RWPE1 (cell line): ENCODE results near the gene PKLR.

Experiments
- CTCF ChIA-PET: fragments of 350-600 bp; sonication (Branson Sonifier 250); formaldehyde crosslinking; extraction: SDS; loops from one replicate; lab custom pipeline; 2021; lab: Yijun Ruan, JAX
- POLR2A ChIA-PET: fragments of 400-600 bp; formaldehyde crosslinking; extraction: SDS; loops from one replicate; lab custom pipeline; 2020; ENCODE audit warnings: antibody characterized with exemption; ENCODE audit not compliant: low non-redundant PET; lab: Yijun Ruan, JAX
- DNase-seq: peaks from one replicate; pipeline ENCODE4 v3.0.0; 2012; ENCODE audit warnings: low spot score
- H3K27ac ChIP-seq: fragments of 450-650 bp; 2 replicates; pipeline ENCODE4 v1.5.1; 2017
- TF ChIP-seq, protein P1 (sequence below): fragments of 450-650 bp; conservative IDR thresholded peaks from 2 replicates; pipeline ENCODE4 v1.5.1; 2017; ENCODE audit warnings: low read depth, mild to moderate bottlenecking

PKLR gene

DNA sequence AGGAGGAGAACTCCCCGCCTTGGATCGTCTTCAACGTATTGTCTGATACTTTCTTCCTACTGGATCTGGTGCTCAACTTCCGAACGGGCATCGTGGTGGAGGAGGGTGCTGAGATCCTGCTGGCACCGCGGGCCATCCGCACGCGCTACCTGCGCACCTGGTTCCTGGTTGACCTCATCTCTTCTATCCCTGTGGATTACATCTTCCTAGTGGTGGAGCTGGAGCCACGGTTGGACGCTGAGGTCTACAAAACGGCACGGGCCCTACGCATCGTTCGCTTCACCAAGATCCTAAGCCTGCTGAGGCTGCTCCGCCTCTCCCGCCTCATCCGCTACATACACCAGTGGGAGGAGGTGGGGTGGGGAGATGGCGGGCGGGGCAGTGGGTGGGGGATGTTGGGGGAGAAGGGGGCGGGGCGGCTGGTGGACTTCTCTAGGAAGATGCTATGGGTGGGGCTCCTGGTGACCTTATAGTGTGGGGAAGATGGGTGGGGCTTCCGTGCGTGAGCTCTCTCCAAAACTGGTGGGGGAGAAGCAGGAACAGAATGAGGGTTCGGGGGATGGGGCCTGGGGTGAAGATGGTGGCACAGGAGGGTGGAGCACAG, 18.6 kb downstream of the PKLR start:
- TF ChIP-seq, protein P1, sequence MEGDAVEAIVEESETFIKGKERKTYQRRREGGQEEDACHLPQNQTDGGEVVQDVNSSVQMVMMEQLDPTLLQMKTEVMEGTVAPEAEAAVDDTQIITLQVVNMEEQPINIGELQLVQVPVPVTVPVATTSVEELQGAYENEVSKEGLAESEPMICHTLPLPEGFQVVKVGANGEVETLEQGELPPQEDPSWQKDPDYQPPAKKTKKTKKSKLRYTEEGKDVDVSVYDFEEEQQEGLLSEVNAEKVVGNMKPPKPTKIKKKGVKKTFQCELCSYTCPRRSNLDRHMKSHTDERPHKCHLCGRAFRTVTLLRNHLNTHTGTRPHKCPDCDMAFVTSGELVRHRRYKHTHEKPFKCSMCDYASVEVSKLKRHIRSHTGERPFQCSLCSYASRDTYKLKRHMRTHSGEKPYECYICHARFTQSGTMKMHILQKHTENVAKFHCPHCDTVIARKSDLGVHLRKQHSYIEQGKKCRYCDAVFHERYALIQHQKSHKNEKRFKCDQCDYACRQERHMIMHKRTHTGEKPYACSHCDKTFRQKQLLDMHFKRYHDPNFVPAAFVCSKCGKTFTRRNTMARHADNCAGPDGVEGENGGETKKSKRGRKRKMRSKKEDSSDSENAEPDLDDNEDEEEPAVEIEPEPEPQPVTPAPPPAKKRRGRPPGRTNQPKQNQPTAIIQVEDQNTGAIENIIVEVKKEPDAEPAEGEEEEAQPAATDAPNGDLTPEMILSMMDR, result no peak
- ChIA-PET POLR2A (no interaction called here), CTCF (no interaction called here)
- no peak overlapping the region for H3K27ac ChIP-seq
- DNase-seq, result no peak

DNA sequence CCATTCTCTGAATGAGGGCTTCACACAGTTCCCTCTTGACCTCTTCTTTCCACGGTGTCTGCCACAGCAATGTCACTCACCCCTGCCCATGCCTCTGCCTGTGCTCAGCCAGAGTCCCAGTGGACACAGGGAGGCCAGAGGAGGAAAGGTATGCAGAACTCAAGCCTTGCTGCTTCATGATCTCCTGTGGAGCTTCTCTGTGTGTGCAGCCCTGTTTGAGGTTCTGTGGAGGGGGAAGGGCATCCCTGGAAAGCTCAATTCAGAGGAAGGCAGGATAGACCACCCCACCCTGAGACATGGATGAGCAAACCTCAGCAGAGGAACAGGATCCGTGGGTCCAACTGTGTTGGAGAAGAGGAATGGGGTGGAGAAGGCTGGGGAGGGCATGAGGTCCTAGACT, 22.0 kb downstream of the PKLR start:
- H3K27ac ChIP-seq, result peak overlapping the region; percentile 74
- no peak for DNase-seq
- ChIA-PET POLR2A (no interaction called here), CTCF (interaction anchor here (1.1 kb wide), 1 partner anchor 16 kb away, joined by 4 read pairs; no protein-coding TSS in a partner anchor)
- TF ChIP-seq, protein P1, result no peak

DNA sequence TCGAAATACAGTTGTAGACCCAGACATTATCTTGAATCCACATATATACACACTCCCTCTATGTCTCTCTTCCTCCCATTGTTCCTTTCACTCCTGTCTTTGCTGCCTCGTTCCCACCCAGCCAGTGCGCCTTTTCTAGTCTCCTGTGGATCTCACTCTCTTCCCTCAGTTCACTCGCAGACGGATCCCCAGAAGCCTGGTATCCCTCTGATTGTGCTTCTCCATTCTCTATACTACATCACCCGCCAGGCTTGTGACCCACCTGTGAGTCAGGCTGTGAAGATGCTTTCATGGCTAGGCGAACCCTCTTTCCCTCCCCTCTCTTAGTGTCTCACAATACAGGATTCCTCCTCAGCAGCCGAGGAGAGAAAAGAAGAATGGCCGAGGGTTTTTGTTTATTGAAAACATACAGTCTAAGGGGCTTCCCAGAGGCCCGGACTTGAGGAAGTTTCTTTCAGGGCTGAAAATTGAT, 22.5 kb downstream of the PKLR start:
- ChIA-PET CTCF (interaction anchor here (0.5 to 1.3 kb wide), 7 partner anchors 15 to 312 kb away, joined by 3 to 4 read pairs (median 3); no protein-coding TSS in a partner anchor), POLR2A (interaction anchor here (0.6 kb wide), 1 partner anchor 27 kb away, joined by 3 read pairs; no protein-coding TSS in a partner anchor)
- peak overlapping the region; percentile 74 for H3K27ac ChIP-seq
- TF ChIP-seq, protein P1, result no peak
- DNase-seq, result no peak

DNA sequence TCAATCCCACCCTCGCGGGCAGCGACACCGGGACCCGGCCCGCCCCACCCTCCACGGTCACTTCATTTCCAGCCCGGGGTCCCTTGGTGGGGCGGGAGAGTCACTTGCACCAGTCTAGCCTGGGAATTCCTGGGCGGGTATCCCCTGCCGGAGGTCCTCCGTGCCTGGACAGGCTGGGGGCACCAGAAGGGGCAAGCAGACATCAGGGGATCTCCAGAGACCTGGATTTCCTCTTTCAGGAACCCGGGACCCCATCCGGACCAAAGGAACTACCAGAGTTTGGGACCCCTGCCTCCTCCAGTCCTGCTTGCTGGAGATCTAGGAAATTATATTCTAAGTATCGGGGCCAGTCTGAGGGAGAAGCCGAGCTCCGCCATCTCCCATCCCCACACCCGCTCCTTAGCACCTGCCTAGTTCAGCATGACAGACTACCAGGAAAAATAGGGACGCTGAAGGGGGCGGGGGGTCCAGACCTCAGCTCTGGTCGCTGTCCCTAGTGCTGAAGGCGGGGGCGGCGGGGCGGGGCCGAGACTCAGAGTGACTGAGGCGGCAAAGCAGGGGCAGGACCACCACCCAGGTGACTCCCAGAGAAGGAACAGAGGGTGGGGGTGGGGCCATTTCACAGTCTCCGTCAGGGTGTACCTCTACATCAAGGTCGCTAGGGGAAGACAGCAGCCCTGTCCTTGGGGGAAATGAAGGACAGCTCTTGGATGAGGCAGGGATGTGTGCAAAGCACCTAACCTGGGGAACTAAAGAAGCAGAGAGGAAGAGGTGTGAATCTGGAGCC, 23.1 kb downstream of the PKLR start:
- CTCF ChIA-PET, result interaction anchor here (0.5 to 1.3 kb wide), 10 partner anchors 12 to 313 kb away, joined by 3 to 4 read pairs (median 4); no protein-coding TSS in a partner anchor
- H3K27ac ChIP-seq, result peak overlapping the region; percentile 74
- DNase-seq, result peak; percentile 58
- POLR2A ChIA-PET, result interaction anchor here (0.6 to 0.7 kb wide), 2 partner anchors 28 to 34 kb away, joined by 3 read pairs; no protein-coding TSS in a partner anchor
- TF ChIP-seq, protein P1, result peak; percentile 43

DNA sequence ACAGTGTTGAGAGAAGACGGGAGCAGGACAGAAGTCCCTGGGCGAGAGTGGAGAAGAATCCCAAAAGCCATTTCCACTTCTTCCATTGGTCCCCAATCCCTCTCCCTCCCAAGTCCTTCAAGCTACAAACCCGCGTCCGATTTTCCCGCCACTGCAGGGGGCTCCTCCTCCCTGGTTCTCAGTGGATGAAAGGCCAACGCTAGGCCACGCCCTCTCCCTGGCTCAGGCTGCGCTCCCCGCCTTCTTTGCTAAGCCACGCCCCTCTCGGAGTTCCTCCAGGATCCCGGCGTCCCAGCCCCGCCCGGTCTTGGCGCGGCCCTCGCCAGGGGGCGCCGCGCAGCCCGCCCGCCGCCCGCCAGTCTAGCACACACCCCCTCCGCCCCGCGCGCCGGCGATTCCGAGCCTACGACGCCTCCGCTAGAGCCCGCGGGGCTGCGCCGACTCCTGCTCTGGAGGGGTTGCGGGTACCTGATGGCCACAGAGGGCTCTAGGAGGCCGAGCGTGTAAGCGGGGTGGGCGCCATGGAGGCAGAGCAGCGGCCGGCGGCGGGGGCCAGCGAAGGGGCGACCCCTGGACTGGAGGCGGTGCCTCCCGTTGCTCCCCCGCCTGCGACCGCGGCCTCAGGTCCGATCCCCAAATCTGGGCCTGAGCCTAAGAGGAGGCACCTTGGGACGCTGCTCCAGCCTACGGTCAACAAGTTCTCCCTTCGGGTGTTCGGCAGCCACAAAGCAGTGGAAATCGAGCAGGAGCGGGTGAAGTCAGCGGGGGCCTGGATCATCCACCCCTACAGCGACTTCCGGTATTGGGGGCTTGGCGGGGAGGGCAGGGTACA, 24.0 kb downstream of the PKLR start, which contains the start of gene HCN3:
Gene HCN3, plus strand, starts transcription at position 394 of the 832 bp plus-strand sequence. Its CDS starts 128 bp downstream, at position 522.
- CTCF ChIA-PET, result interaction anchor here (0.7 to 1.4 kb wide), 7 partner anchors 11 to 74 kb away, joined by 3 to 7 read pairs (median 4); partner anchors contain the start of gene RUSC1
- DNase-seq, result peak; percentile 98
- POLR2A ChIA-PET, result interaction anchor here (0.7 kb wide), 1 partner anchor 35 kb away, joined by 3 read pairs; no protein-coding TSS in a partner anchor
- H3K27ac ChIP-seq, result peak within 1 kb of the TSS; percentile 74
- TF ChIP-seq, protein P1, result peak; percentile 86
